GM21576 (cell line): ENCODE data around the gene GRIK3.
"Not testable (repeated sequence)": the region's sequence is repeated elsewhere in the genome, so short reads cannot be mapped to it uniquely, and the experiment has no call there.

Experiments used
- ATAC-seq: cut with Tn5 transposase; IDR thresholded peaks from one replicate; pipeline ENCODE4 v1.9.1; 2021; ENCODE audit warnings: mild to moderate bottlenecking, moderate library complexity; ENCODE audit not compliant: unreplicated experiment

GRIK3 gene

DNA sequence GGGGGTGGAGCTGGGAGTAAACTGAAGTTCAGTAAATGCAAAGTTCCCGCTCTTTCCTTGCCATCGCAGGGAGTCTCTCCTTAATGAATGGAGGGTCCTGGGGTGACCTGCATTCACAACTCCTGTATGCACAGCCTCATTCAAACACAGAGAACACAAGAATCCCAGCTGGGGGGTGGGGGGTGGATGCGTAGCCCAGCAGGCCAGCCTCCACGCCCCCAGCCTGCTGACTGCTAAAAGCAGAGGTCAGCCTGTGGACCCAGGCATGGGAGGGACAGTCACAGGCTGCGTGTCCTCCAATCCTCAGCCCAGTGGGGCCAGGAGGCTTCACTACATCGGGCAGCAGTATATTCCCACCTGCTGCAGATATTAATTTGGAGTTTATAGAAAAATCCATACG lies 263.1 kb downstream of the GRIK3 start:
- ATAC-seq = no peak

GRCh38 chr1:36769886-36770830 lies 264.2 kb downstream of the GRIK3 start:
- ATAC-seq = no peak

DNA sequence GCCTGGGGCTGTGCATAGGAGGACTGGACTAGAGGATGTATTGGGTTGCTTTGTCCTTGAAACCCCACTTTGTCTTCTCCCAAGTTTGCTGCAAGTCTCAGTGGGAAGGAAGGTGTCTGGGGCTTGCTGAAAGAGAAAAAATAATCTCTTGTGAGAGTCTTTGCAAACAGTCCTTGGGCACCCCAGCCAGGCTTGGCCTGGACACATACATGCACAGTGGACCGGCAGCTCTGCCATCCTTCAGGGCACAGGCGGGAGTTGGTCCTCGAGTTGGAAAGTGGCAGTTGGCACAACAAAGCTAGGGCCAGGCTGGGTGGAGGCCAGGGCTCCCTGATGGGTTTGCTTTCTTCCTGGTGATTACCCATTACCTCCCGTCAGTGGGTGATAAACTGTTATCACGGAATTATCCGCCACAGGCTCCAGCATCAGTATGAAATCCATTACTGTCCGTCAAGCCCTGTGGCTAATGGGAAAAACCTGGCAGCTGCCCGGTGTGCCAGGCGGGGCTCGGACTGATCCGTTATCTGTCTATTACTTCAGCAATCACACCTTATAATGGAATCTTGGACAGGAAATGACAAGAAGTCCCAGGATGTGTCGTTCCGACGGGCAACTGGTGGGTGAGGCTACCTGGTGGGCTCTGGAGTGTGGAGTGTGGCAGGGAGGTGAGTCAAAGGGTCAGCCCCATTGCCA lies 265.7 kb downstream of the GRIK3 start:
- no peak for ATAC-seq

DNA sequence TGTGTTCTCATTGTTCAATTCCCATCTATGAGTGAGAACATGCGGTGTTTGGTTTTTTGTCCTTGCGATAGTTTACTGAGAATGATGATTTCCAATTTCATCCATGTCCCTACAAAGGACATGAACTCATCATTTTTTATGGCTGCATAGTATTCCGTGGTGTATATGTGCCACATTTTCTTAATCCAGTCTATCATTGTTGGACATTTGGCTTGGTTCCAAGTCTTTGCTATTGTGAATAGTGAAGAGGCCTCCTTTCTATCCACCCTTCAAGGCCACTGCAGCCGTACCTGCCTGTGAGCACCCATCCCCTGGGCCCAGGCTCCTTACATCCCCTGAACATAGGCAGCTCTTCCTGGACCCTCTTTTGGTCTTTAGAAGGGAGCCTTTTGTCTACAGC lies 266.9 kb downstream of the GRIK3 start:
- not testable (repeated sequence) for ATAC-seq

DNA sequence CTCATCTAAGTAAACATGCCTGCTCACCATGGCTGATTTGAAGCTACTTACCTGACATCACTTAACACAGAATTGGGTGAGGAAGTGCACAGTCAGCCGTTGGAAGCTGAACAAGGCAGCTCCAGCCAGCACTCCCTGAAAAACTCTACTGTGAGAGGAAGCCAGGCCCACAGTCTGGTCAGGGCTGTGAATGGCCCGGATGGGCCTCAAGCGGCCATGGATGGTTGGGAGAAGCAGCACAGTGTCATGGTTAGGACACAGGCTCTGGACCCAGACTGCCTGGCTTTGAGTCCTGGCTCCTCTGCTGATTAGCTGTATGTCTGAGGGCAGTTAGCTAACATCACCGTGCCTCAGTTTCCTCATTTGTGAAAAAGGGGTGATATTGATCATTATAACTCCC lies 267.8 kb downstream of the GRIK3 start:
- ATAC-seq = no peak

DNA sequence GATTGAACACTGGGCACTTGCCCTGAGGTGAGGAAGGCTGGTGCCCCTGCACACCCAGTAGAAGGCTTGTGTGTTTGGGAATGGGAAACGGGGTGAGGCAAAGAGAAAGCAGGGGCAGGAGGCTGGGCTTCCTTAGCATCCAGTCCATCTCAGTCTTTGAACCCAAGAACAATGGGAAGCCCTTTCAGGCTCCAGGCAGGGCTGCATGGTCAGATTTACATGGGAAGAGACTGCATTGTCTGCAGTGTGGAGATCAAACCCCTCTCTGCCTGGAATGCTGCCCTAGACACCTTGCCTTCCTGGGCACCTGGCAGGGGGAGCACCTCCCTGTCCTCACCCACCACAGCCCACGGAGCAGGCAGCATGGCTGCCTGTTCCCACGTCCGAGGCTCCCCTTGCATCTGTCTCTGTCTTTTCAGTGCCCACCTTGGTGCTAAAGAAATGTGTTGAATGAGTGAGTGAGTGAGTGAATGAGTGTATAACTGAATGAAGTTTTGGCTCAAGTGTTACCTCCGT lies 268.5 kb downstream of the GRIK3 start:
- ATAC-seq = no peak

GRCh38 chr1:36764798-36765197 lies 269.5 kb downstream of the GRIK3 start:
- no peak for ATAC-seq

- no peak for ATAC-seq
Observed at GRCh38 chr1:36763771-36764170, 270.5 kb downstream of the GRIK3 start.

DNA sequence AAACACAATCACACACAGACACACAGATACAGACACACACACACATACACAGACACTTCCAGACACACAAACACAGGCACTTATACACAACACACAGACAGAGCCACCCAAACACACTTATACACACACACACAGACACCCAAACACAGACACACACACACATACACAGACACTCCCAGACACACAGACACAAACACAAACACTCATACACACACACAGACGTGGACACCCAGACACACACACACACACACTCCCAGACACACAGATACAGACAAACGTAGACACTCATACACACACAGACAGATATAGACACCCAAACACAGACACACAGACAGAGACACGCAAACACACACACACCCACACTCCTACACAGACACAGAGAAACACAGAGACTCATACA lies 272.1 kb downstream of the GRIK3 start:
- no peak for ATAC-seq

DNA sequence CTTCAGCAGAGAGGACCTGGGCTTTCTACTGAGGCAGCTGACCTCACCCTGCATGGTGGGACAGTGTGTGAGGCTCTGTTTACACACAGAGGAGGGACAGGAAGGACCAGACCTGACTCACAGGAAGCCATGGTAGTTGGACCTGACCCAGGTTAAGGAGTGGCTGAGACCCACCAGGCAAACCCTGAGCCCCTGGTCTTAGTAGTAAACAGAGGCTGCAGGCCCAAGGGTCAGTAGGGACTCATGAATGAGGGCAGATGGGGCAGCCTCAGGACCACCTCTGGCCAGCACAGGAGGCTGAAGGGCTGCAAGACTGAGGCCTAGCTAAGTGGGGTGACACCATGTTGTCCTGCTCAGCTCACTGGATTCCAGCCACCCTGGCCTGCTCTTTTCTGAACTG lies 273.2 kb downstream of the GRIK3 start:
- no peak for ATAC-seq

DNA sequence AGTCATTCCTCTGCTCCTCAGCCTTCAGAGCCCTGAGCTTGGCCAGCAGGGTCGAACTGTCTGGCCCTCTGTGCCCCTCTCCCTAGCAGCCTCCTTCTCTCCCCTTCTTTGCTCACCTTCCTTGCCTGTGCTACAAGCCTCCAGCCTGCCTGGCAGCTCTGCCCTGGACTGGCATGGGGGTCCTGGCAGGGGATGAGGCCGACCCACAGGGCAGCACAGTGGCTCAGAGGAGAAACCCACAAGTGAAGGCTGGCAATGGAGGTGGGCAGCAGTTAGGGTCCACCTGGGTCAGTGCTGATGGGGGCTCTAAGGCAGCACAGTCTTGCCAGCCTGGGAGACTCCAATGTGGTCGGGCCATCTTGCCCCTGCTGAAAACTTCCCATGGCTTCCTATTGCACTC lies 274.2 kb downstream of the GRIK3 start:
- no peak for ATAC-seq

DNA sequence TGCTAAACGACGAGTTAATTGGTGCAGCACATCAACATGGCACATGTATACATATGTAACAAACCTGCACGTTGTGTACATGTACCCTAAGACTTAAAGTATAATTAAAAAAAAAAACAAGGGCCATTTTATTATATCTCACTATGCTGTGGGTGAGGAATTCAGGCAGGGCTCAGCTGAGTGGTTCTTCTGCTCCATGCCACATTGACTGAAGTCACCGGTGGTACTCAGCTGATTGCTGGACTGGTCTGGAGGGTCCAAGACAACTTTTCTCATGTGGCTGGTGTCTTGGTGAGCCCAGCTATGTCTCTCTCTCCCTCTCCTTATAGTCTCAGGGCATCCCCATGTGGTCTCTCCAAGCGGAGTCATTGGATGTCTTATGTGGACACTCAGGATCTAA lies 275.0 kb downstream of the GRIK3 start:
- ATAC-seq = no peak

GRCh38 chr1:36755303-36756230 lies 278.7 kb downstream of the GRIK3 start:
- no peak for ATAC-seq

GRCh38 chr1:36754366-36754765 lies 279.9 kb downstream of the GRIK3 start:
- no peak for ATAC-seq

DNA sequence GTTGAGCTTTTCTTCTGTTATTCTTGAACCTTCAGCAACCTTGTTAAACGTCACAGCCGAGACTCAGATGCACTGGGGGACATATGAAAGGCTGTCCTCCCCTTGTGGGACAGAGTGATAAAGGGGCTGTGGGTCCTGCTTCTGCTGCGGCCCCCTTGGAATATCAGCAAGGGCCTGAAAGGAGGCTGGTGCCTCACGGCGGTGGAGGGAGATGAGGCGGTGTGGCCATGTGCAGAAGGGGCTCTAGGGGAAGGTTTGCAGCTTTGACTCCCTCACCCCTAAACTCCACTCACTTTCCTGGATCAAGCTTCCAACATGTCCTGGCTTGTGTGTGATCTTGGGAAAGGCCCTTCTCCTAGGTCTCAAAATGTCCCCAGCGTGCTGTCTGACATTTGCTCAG lies 280.9 kb downstream of the GRIK3 start:
- ATAC-seq = no peak

- ATAC-seq = no peak
Observed at GRCh38 chr1:36752891-36753361, 281.4 kb downstream of the GRIK3 start.

- no peak for ATAC-seq
Observed at GRCh38 chr1:36752431-36752830, 281.9 kb downstream of the GRIK3 start.

- ATAC-seq = no peak
Observed at GRCh38 chr1:36751525-36751924, 282.8 kb downstream of the GRIK3 start.

DNA sequence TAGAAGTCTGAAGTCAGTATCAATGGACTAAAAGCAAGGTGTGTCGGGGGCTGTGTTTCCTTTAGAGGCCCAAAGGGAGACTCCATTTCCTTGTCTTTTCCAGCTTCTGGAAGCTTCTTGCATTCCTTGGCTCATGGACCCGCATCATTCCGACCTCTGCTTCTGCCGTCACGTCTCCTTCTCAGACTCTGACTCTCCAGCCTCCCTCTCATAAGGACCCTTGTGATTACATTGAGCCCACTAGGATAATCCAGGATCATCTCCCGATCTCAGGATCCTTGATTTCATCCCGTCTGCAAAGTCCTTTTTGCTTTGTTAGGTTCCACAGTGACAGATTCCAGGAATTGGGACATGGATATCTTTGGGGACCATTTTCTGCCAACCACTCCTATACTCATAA lies 285.8 kb downstream of the GRIK3 start:
- ATAC-seq = no peak
